NCI-H524 (cell line): ENCODE data around the gene CLEC11A.

Source experiments
- DNase-seq, 2 experiments: peaks; one replicate each; lab custom pipeline; 2025; lab: John Stamatoyannopoulos, UW

Gene CLEC11A

DNA sequence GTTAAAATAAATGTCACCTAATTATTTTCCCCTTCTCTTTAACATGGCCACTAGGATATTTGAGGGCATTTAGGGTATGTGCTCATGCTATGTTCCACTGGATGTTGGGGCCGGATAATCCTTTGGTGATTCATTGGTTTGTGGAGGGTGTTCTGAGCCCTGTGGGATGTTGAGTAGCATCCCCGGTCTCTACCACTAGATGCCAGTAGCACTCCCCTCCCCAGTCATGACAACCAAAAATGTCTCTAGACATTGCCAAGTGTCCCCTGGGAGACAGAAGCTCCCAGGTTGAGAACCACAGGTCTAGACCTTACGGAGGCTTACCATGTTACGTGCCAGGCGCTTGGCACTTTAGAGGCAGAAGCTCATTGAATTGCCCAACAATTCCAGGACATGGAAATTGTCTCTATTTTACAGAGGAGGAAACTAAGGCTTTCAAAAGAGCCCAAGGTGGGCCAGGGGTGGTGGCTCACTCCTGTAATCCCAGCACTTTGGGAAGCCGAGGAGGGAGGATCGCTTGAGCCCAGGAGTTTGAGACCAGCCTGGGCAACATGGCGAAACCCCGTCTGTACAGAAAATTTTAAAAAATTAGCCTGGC lies 17.6 kb upstream of the CLEC11A start:
- DNase-seq, result peak; percentile 52 to 69

DNA sequence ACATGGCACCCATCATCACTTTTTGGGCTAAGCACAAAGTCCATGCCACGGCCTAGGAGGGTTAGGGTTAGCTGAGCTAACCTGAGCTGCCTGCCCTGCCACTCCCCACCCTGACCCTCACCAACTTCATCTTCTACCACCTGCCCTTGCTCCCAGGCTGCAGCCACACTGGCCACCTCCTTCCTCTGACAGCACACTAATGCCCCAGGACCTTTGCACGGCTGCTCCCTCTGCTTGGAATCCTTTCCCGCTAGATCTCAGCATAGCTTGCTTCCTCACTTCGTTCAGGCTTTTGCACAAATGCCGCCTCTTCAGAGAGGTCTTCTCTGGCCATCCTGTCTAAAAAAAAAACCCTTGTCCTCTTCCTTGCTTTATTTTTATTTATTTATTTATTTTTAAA lies 16.8 kb upstream of the CLEC11A start:
- DNase-seq, result no peak

DNA sequence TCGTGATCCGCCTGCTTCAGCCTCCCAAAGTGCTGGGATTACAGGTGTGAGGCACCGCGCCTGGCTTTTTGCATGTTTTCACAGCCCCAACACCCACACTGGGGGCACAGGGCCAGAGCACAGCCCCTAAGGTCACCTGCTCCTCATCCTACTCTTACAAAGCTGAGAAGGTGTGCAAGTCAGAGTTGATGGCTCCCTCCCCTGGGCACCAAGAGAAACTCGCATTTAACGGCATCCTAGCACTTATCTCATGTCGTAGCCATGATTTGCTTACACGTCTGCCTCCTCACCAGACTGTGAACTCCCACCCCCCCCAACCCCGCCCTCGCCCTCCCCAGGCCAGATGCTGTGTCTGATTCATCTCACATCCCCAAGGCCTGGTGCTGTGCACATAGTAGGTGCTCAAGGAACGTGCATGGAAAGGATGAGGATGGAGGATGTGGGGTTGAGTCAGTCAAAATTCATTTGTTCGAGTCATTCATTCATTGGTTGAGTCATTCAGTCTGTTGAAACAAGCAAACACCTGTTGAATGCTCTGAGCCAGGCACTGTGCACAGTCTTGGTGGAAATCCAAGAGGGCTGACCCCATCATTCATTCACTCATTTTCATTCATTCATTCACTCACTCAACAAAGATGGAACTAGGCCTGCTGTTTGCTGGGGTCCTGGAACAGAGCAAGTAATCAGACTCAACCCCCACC lies 14.8 kb upstream of the CLEC11A start:
- peak in 1 of 2 experiments; percentile 7 for DNase-seq

DNA sequence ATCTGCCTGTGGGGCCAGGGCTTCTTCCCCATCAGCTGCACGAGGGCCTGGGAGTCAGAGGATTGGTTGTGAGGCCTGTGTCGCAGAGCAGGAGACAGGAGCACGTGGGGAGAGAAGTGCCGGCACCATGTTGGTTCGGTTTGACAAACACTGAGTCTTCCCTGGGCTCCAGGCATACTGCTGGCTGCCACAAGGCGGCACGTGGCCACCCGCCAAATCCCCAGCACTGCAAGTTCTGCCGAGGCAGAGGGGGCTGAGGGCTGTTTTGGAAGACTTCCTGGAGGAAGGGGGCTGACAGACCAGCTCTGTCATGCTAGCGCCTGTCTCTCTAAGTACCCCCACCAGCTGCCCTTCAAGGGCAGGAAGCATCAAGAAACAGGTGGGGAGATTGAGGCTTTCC lies 13.1 kb upstream of the CLEC11A start:
- peak in 1 of 2 experiments; percentile 18 for DNase-seq

DNA sequence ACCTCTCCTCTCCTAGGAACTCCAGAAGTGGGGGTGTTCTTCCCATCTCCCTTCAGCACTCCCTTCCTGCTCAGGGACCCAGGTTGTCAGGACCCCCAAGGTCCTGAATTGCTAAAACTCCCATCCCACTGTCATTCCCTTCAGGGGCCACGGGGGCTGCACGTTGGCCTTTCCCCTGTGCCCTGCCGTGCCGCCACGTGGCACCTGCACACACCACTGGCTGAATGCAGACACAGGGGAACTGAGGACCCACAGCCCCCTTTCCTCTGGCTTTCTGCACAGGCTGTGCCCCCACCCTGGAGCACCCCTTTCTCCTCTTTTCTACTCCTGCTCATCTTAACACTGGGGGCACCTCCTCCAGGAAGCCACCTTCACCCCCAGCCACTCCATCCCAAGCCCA lies 12.6 kb upstream of the CLEC11A start:
- no peak for DNase-seq

DNA sequence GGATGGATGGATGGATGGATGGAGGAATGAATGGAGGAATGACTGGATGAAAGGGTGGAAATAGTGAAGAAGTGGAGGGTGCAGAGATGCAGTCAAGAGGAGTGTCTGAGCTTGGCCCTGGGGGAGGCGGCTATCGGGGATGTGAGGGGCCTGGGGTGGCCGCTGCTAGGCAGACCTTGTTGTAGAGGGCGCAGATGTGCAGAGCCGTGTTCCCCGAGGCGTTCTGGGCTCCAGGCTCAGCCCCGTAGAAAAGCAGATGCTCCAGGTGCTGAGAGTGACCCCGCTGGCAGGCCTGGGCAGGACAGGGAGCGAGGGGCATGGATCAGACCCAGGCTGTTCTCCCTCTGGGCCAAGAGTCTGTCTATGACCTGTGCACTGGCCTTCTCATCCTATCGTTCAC lies 12.0 kb upstream of the CLEC11A start:
- no peak for DNase-seq

DNA sequence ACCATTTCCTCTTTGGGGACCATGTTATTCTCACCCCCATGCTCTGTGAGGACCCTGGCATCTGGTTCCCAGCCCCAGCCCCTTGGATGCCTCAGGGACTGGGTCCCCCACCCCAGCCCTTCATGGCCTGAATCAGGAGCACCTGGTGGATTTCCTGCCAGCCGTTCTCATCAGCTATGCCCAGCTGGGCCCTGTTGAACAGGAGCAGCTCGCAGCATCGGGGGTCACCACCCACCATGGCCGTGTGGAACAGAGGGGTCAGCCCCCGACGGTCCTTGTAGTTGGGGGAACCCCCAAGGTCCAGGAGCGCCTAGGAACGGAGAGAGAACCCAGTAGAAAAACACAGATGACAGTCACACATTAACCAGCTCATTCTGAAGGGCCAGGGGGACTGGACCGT lies 11.4 kb upstream of the CLEC11A start:
- DNase-seq, result no peak

DNA sequence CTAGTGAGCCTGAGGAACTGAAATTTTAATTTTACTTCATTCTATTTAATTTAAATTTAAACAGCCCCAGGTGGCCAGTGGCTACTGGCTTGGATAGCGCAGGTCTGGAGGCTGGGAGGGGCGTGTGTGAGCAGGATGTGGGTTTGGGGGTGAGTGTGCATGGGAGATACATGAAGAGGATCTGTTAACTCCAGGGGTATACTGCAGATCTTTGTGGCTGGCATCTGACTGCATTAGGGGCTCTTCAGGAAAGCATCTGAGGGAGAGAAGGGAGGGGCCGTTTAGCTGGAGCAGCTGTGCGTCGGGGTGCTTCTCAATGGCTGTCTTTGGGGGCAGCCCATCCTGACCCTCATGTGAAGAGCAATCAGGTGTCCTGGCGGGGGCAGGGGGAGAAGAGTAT lies 10.3 kb upstream of the CLEC11A start:
- DNase-seq, result no peak

DNA sequence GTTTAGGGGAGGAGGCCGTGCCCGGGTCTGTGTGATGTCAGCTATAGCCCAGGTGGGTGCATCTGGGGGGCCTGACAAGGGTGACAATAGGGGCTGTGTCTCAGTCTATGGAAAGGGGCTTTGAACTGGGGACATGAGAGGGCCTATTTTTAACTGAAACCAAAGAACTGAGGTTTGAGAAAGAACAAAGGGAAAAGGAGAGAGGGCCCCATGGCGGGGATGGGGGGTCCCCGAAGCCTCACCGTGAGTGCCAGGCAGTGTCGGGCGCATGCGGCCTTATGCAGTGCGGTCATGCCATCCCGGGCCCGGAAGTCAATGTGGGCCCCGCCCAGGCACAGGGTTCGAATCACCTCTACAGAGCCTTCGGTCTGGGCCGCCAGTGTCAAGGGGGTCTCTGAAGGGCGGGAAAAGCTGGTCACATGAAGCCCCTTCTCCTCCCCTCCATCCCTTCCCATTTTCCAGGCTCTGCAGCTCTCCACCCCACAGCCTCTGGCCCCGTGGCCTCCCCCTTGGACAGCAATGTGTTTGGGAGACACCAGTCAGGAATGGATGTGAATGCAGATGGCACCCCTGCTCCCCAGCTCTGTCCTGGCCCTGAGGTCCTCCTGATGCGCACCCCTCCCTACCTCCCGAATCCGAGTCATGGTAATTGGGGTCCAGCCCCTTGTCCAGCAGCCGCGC lies 9.5 kb upstream of the CLEC11A start:
- no peak for DNase-seq

DNA sequence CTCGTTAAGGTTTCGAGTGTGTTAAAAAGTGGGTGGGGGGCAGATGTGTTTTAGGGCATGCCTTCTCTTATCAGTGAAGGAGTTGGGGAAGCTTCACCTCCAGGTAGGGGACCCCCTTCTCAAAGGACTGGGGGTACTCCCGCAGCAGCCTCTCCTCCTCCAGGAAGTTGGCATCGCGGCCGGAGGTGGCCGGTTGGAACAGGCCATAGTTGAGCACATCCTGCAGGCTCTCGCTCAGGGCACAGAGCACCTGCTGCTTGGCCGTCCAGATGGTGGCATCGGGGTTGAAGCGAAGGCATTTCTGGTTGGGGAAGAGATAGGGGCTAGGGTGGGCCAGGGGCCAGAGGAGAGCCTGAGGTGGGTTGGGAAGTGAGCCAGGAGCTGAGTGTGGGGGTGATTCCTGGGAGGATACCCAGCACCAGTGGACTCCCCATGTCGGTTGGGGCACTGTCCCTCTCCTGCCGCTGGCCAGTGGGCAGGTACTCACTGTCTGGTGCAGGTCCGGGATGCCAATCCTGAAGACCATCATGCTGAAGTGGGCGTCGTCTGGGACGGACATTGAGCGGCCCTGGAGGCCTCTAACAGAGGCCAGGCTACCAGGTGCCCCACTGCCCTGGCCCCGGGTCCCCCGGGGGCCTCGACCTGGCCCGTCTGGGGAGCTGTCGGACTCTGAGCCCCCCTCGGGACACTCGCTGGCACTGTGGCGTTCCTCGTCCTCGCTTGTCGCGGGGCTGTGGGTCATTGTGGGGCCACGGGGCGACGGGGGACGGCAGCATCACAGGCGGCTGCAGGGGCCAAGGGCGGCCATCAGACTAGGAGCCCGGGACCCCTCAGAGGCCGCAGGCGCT lies 6.8 kb upstream of the CLEC11A start:
- no peak for DNase-seq

DNA sequence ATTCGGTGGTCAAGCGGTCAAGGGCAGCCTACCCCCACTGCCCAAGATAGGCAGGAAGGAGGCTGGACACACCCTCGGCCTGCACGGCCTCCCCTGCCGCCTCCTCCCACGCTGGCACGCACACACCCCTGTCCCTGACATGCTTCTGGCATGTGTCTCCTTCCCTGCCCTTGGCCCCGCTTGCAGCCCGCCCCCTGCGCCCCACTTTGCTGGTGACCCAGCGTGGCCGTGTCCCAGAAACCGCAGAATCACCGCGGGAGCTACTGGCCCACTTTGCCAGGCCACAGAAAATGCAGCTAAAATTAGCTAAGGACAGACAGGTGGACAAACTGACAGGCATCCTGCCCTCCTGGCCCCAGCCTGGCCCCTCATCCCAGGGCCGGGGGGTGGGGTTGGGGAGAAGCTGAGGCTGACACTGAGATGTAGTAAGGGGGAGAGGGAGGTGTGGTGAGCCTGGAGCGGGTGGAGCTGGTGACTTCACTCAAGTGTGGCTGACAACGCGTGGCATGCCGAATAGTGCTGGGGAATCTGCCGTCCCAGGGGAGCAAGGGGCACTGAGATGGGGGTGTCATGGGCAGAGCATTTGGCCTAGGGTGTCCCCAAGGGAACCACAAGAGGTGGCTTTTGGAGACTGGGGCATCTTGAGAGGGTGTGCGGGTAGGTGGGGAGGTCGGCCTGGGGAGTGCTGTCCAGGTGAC lies 6.0 kb upstream of the CLEC11A start:
- no peak for DNase-seq

DNA sequence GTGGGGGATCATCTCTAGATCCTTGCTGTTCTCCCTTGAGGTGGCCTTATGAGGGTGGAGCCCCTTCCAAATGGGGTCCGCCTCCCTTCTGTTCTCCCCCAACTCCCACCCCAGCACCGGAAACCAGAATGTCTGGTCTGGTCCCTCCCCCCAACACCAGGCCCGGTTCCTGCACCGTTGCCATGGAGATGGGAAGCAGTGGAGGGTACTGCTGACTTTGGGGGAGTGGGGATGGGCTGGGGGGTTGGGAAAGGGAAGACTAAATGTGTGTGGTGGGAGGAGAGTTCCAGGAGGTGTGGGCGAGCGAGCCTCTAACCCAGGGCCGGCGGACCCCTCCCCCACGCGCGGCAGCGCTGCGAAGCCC lies 5.3 kb upstream of the CLEC11A start:
- DNase-seq, result peak in 1 of 2 experiments; percentile 13

DNA sequence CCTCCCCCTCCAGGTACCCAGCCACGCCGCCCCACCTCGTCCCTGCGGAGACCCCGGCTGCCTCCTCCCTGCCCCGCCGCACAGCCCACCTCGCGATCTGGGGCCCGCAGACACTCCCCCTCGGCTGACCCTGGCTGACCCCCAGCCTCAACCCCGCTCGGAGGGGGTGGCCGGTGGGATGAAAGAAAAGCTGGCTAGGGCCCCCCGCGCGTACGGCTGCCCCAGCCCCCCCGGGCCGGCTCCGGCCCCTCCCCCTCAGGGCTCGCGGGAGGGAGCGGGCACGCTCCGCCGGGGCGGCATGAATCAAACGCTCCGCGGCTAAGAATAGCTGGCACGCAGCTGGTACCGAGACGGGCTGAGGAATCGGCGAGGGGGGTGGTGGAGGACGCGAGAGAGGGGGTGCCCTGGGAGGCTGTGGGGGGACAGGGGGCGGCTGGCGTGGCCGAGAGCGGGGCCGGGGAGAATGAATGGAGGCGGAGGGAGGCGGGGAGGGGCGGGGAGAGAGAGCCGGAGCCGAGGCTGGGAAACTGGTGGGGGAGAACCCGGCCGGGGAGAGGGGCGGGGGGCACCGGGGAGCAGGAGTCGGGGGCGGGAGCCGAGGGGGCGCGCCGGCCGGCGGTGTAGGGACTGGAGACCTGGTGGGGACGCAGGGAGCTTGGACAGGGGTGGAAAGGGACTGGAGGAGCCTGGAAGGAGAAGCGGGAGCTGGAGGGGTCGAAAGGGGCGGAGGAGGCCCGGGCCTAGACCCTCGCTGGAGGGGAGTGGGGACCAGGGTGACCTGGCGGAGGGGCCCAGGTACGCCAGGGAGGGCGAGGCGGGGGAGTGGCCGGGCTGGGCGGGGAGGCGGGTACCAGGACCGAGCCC lies 4.7 kb upstream of the CLEC11A start:
- DNase-seq, result no peak

DNA sequence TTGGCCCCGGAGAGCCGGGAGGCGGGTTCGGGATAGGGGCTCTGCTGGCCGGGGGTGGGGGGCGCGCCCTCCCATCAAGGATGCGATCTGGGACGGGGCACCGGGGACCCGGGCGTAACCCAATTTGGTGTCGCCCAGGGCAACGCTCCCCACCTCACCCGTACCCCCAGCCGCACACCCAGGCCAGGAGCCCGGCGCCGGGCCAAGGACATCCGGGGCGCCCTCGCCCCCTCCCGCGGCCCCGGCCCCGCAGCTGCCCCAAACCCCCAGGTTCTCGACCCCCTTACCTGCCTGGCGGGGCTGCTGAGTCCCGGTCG lies 4.1 kb upstream of the CLEC11A start:
- no peak for DNase-seq

DNA sequence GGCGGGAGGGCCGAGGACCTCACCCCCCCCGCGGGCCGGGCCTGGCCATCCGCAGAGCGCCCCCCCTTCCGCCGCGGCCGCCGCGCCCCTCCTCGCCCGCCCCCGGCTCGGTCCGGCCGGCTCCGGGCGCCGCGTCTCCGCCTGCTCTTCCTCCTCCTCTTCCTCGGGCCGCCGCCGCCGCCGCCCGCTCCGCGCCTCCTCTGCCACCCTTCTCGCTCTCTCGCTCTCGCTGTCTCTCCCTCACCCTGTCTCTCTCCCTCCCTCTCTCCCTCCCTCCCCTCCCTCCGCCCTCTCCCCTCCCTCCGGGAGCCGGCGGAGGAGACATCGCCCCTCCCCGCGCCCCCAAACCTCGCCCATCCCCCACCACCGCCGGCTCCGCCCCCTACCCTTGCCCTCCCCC lies 3.6 kb upstream of the CLEC11A start, which contains the start of gene SHANK1:
SHANK1 (minus strand) TSS at position 237 of the 400 bp plus-strand sequence. CDS start 2,883 bp downstream, outside the sequence.
- no peak for DNase-seq

DNA sequence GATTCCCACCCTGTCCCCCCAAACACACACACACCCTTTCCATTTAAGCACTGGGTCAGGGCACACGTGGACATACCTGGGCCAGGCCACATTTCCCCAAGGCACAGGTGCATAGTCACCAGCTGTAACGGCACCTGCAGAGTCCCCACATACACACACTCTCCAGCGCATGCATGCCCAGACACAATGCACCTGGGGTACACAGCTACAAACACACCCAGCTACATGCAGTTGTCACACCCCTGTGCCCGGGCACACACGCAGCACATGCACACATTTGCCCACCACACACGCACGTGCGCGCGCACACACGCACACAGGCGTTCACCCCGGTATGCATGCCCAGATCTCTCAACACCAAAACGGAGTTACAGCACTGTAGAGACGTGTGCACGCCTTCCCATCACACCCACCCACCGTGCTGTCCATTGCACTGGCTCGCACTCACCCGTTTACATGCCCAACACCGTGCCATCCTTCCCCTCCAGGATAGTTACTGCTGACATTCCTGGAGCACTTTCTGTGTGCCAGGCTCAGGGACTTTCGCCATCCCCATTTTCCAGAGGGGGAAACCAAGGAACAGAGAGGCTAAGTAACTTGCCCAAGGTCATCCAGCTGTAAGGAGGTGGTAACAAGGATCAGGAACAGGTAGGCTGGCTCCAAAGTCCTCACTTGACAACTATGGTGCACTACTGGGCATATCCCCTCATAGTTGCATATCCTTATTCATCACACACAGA lies 2.8 kb upstream of the CLEC11A start:
- no peak for DNase-seq

DNA sequence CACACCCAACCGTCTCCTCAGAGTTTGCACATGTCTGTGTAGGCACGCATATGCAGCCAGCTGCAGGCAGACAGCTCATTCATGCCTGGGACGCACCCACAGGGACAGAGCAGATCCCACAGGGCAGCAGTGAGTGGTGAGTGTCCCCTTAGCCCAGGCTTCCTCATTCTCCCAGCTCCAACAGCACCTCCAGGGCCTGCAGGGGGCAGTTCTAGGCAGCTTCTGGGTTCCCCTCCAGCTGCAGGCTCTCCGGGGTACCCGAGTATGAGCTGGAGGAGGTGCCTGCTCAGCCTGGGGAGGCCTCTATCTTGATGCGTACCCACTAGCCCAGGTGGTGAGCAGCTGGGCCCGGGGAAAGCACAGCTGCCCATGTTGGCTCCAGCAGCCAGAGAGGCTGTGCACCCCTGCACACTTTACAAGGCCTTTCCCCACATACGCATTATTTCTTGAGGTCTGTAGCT lies 2.2 kb upstream of the CLEC11A start:
- DNase-seq, result peak in 1 of 2 experiments; percentile 48

DNA sequence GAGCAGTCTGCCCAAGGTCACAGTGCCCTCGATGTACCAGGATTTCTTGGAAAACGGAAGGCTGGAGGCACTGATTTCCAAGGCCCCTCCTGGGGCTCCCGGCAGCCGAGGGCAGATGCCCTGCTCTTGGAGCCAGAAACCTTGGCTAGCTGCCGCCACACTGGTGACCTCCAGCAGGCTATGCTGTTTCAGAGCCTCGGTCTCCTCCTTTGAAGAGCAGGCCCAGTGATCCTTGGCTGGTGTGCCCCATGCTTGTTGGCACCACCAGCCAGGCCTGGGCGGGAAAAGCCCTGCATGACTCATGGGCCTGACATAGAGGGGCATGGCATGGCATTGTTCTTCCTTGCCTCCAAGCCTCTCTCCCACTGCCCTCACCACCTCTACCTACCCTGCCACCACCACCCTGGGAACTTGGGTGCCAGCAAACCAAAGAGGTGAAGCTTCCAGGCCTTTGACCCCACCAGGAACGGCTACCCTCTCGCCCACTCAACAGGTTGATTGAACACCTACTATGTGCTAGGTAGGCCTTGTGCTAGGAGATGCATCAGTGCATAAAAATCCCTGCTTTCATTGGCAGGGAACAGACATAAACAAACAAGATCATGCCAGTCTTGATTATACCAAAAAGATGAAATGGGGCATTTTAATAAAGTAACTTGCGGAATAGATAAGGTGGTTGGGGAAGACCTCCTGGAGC lies 1.6 kb upstream of the CLEC11A start:
- DNase-seq, result no peak

DNA sequence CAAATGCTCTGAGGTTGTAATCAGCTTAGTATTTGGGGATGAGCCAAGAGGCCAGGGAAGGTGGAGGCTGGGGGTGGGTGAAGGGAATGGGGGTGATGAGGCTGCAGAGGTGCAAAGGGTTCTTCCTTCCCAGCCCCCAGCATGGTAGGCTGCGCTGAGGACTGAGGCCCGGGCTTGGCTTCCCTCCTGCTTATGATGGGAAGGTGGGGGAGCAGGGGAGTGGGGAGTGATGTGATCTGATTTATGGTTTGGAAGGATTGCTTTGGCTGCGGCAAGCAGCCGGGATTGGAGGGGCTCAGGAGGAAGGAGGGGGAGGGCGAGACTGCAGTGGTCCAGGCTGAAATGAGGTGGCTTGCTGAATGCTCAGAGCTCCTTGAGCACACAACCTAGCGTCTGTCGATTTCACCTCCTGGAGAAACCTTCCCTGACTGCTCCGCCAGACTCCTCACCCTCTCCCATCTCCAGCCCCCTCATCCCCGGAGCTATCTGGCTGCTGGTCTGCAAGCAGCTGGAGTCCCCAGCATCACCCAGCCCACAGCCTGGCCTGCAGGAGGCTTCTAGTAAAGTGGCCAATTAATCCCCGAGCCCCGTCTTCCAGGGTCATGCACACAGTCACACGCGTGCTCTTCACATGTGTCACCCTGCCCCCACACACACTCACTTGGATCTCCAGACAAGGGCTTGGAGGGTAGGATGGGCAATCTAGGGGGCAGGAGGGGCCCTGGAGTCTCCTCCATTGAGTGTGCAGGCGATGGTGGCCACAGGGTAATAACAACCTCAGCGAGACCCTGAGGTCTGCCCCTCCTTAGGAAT lies 757 bp upstream of the CLEC11A start:
- DNase-seq, result no peak
